Glutamatergic neuron (in vitro differentiated cells): ENCODE data around the gene TNS1. TPM values are rescaled to one million over a fixed set of nuclear protein-coding genes. Genes with fewer than 3 reads are reported as not detected.
A peak's percentile ranks its signal among the peaks of the same experiment; 100 is the strongest.

Experiments
- DNase-seq: peaks from one replicate; pipeline ENCODE4 v3.0.0; 2022
- H3K27ac Mint-ChIP-seq: one replicate; pipeline ENCODE4 v1.8.0; 2020; ENCODE audit warnings: mild to moderate bottlenecking, mixed read lengths, inconsistent platforms; ENCODE audit not compliant: unreplicated experiment
- H3K27me3 Mint-ChIP-seq: one replicate; pipeline ENCODE4 v1.8.0; 2020; ENCODE audit warnings: mild to moderate bottlenecking, moderate library complexity, mixed read lengths, inconsistent platforms; ENCODE audit not compliant: unreplicated experiment
- H3K36me3 Mint-ChIP-seq: one replicate; pipeline ENCODE4 v1.8.0; 2020; ENCODE audit warnings: mild to moderate bottlenecking, mixed read lengths, inconsistent platforms; ENCODE audit not compliant: unreplicated experiment
- H3K4me1 Mint-ChIP-seq: one replicate; pipeline ENCODE4 v1.8.0; 2020; ENCODE audit warnings: mild to moderate bottlenecking, low read depth, mixed read lengths, inconsistent platforms; ENCODE audit not compliant: unreplicated experiment
- H3K4me3 Mint-ChIP-seq: one replicate; pipeline ENCODE4 v1.8.0; 2020; ENCODE audit warnings: mild to moderate bottlenecking, mixed read lengths, inconsistent platforms; ENCODE audit not compliant: unreplicated experiment
- H3K9me3 Mint-ChIP-seq: one replicate; pipeline ENCODE4 v1.8.0; 2020; ENCODE audit warnings: mild to moderate bottlenecking, moderate library complexity, mixed read lengths, inconsistent platforms; ENCODE audit not compliant: unreplicated experiment
- CTCF ChIP-seq: fragments of 200-600 bp; sonication (generic); IDR thresholded peaks from one replicate; pipeline ENCODE4 v1.5.0; 2021; ENCODE audit not compliant: partially characterized antibody, unreplicated experiment
- total RNA-seq: library from RNA; stranded (reverse); fragmentation: NEBNext Ultra II Directional; extraction: Animal tissue kit (Norgen Biotek cat#: 25700); gene quantifications from one replicate; pipeline ENCODE4 v1.2.1, GENCODE V29; 2021; ENCODE audit not compliant: unreplicated experiment

TNS1 gene
- total RNA-seq, 1 donor from 2014 or later = 3.2 TPM

GRCh38 chr2:217791551-217791950 lies 211.2 kb downstream of the TNS1 start:
- Mint-ChIP-seq H3K4me3 (no peak overlapping the region), H3K4me1 (no peaks in the 10 kb centered on the region), H3K36me3 (no peaks in the 10 kb centered on the region), H3K9me3 (peaks cover 2% of the 10 kb centered on the region), H3K27me3 (peaks cover 5% of the 10 kb centered on the region), H3K27ac (no peak overlapping the region)
- no peak for TF ChIP-seq CTCF
- DNase-seq = no peak

- Mint-ChIP-seq H3K36me3 (no peaks in the 10 kb centered on the region), H3K4me1 (no peaks in the 10 kb centered on the region), H3K9me3 (peaks cover 3% of the 10 kb centered on the region), H3K27ac (no peak overlapping the region), H3K27me3 (peaks cover 8% of the 10 kb centered on the region), H3K4me3 (no peak overlapping the region)
- TF ChIP-seq CTCF = no peak
- no peak for DNase-seq
These were observed 212.0 kb downstream of the TNS1 start for GRCh38 chr2:217790681-217791392.

- H3K27ac Mint-ChIP-seq = no peak overlapping the region
- H3K4me3 Mint-ChIP-seq = no peak overlapping the region
- H3K9me3 Mint-ChIP-seq = peaks cover 3% of the 10 kb centered on the region
- TF ChIP-seq CTCF = no peak
- DNase-seq = no peak
- no peaks in the 10 kb centered on the region for H3K4me1 Mint-ChIP-seq
- no peaks in the 10 kb centered on the region for H3K36me3 Mint-ChIP-seq
- H3K27me3 Mint-ChIP-seq = peaks cover 8% of the 10 kb centered on the region
These were observed 212.6 kb downstream of the TNS1 start for GRCh38 chr2:217790195-217790594.

GRCh38 chr2:217789736-217790181 lies 213.0 kb downstream of the TNS1 start:
- H3K36me3 Mint-ChIP-seq = no peaks in the 10 kb centered on the region
- no peaks in the 10 kb centered on the region for H3K4me1 Mint-ChIP-seq
- no peak overlapping the region for H3K4me3 Mint-ChIP-seq
- TF ChIP-seq CTCF = no peak
- H3K9me3 Mint-ChIP-seq = peaks cover 3% of the 10 kb centered on the region
- peaks cover 8% of the 10 kb centered on the region for H3K27me3 Mint-ChIP-seq
- no peak overlapping the region for H3K27ac Mint-ChIP-seq
- no peak for DNase-seq

GRCh38 chr2:217789003-217789735 lies 213.6 kb downstream of the TNS1 start:
- peaks cover 8% of the 10 kb centered on the region for H3K27me3 Mint-ChIP-seq
- peak; percentile 95 for DNase-seq
- peaks cover 5% of the 10 kb centered on the region for H3K9me3 Mint-ChIP-seq
- H3K27ac Mint-ChIP-seq = no peak overlapping the region
- H3K36me3 Mint-ChIP-seq = no peaks in the 10 kb centered on the region
- peak; percentile 100 for TF ChIP-seq CTCF
- no peaks in the 10 kb centered on the region for H3K4me1 Mint-ChIP-seq
- no peak overlapping the region for H3K4me3 Mint-ChIP-seq
